ENCODE measurements around the gene NEUROG2. TPM values are rescaled to one million over a fixed set of nuclear protein-coding genes. Genes with fewer than 3 reads are reported as not detected.

The NEUROG2 gene
- total RNA-seq, 1 donor from 2014 or later = not detected

GRCh38 chr4:112515198-112516065, 548 bp downstream of the NEUROG2 start:
- no peak for DNase-seq
- Histone ChIP-seq H3K9me3 (replicated peaks) (no peaks in the 10 kb centered on the region), H3K27ac (replicated peaks) (no peak overlapping the region), H3K4me1 (peaks cover 48% of the 10 kb centered on the region), H3K27me3 (ENCODE audit: low read depth) (peaks cover 100% of the 10 kb centered on the region), H3K36me3 (no peaks in the 10 kb centered on the region), H3K4me3 (peak overlapping the region; percentile 69)
- intact Hi-C loops (cut with micrococcal nuclease) = no loop called here
- TF ChIP-seq, protein P1, sequence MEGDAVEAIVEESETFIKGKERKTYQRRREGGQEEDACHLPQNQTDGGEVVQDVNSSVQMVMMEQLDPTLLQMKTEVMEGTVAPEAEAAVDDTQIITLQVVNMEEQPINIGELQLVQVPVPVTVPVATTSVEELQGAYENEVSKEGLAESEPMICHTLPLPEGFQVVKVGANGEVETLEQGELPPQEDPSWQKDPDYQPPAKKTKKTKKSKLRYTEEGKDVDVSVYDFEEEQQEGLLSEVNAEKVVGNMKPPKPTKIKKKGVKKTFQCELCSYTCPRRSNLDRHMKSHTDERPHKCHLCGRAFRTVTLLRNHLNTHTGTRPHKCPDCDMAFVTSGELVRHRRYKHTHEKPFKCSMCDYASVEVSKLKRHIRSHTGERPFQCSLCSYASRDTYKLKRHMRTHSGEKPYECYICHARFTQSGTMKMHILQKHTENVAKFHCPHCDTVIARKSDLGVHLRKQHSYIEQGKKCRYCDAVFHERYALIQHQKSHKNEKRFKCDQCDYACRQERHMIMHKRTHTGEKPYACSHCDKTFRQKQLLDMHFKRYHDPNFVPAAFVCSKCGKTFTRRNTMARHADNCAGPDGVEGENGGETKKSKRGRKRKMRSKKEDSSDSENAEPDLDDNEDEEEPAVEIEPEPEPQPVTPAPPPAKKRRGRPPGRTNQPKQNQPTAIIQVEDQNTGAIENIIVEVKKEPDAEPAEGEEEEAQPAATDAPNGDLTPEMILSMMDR (IDR thresholded peaks at IDR 0.05; ENCODE audit: borderline replicate concordance) = no peak

- TF ChIP-seq, protein P1 (IDR thresholded peaks at IDR 0.05; ENCODE audit: borderline replicate concordance) = no peak
- peaks cover 55% of the 10 kb centered on the region for H3K4me1 ChIP-seq
- H3K27ac ChIP-seq (replicated peaks) = no peak overlapping the region
- H3K4me3 ChIP-seq = peak overlapping the region; percentile 69
- no peaks in the 10 kb centered on the region for H3K36me3 ChIP-seq
- H3K27me3 ChIP-seq (ENCODE audit: low read depth) = peaks cover 100% of the 10 kb centered on the region
- intact Hi-C loops (cut with micrococcal nuclease) = no loop called here
- DNase-seq = no peak
- H3K9me3 ChIP-seq (replicated peaks) = no peaks in the 10 kb centered on the region
Measured at GRCh38 chr4:112514647-112515197, 1.3 kb downstream of the NEUROG2 start.

DNA sequence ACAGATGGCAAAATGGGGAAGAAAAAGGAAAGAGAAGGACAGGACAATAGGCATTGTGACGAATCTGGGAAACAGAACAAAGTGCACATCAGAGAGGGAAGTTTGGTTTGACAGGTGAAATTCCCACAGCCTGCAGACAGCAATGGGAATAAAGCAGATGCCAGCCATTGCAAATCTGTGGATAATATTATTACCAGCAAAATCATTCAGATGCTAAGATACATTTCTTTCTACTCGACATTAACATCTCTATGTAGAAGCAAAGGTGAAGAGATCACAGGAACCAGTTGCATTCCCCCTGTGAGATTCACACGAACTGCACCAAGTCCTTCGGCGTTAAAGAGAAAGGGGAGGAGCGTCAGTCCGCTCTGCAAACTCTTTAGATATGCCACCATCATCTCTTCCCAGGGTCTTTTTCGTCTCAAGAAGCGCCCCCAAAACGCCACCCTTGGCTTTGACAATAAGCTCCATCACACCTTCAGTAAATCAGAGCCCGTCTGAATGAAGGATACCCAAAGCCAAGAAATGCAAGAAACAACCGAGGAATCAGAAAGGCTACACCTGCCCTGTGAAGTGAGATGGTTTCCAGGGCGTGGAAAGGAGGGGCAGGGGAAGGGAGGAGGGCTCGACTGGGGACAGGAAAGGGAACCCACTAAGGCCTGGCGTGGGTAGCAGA, 1.9 kb downstream of the NEUROG2 start:
- Histone ChIP-seq H3K9me3 (replicated peaks) (no peaks in the 10 kb centered on the region), H3K36me3 (no peaks in the 10 kb centered on the region), H3K4me1 (peaks cover 61% of the 10 kb centered on the region), H3K4me3 (peak overlapping the region; percentile 69), H3K27ac (replicated peaks) (no peak overlapping the region), H3K27me3 (ENCODE audit: low read depth) (peaks cover 100% of the 10 kb centered on the region)
- intact Hi-C loops (cut with micrococcal nuclease) = no loop called here
- TF ChIP-seq, protein P1 (IDR thresholded peaks at IDR 0.05; ENCODE audit: borderline replicate concordance) = no peak
- DNase-seq = no peak

- H3K27me3 ChIP-seq (ENCODE audit: low read depth) = peaks cover 100% of the 10 kb centered on the region
- H3K9me3 ChIP-seq (replicated peaks) = no peaks in the 10 kb centered on the region
- intact Hi-C loops (cut with micrococcal nuclease) = no loop called here
- H3K4me1 ChIP-seq = peaks cover 53% of the 10 kb centered on the region
- DNase-seq = no peak
- H3K27ac ChIP-seq (replicated peaks) = no peak overlapping the region
- no peak overlapping the region for H3K4me3 ChIP-seq
- TF ChIP-seq, protein P1 (IDR thresholded peaks at IDR 0.05; ENCODE audit: borderline replicate concordance) = no peak
- H3K36me3 ChIP-seq = no peaks in the 10 kb centered on the region
Measured at GRCh38 chr4:112511803-112512118, 4.2 kb downstream of the NEUROG2 start.

DNA sequence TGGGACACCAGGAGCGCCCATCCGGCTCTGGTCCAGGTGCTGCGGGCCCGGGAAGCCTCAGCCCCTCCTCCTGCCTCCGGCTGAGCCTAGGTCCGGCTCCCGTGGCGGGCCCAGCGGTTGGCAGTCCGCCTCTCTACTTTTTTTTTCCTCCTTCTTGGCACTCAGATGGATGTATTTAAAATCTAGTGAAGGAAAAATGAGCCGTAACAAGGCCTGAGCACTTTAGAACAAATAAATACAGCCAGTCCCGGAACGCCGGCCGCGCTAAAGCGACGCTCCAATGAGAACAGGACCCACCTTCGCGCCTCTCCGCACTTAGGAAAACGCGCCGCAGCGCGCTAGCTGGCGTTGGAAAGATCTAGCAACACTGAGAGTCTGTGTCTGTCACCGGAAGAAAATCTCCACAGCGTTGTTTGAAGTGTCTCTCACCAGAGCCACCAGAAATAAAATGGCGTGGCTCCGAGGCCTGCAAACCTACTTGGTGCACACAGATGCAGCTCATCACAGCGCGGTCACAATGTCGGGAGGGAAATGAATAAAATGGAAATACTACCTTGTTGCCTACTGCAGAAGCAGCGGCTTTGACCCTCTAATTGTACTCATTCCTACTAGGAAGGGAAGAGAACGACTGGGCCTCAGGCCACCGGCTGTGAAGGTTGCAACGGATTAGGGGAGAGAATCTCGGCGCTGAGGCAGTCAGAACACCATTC, 4.7 kb downstream of the NEUROG2 start:
- intact Hi-C loops (cut with micrococcal nuclease) = no loop called here
- no peaks in the 10 kb centered on the region for H3K36me3 ChIP-seq
- DNase-seq = no peak
- H3K4me3 ChIP-seq = peak overlapping the region; percentile 39
- peaks cover 100% of the 10 kb centered on the region for H3K27me3 ChIP-seq (ENCODE audit: low read depth)
- H3K27ac ChIP-seq (replicated peaks) = no peak overlapping the region
- no peaks in the 10 kb centered on the region for H3K9me3 ChIP-seq (replicated peaks)
- H3K4me1 ChIP-seq = peaks cover 48% of the 10 kb centered on the region
- TF ChIP-seq, protein P1 (IDR thresholded peaks at IDR 0.05; ENCODE audit: borderline replicate concordance) = no peak

Data from left ventricle myocardium inferior (tissue), 1 donor.